K562 (cell line): ENCODE measurements around the gene QRICH1. TPM values are rescaled to one million over a fixed set of nuclear protein-coding genes. Genes with fewer than 3 reads are reported as not detected.

Source experiments
- CCNT2 ChIP-seq: IDR thresholded peaks from 2 replicates; pipeline ENCODE4 v1.6.1; 2011; ENCODE audit warnings: borderline replicate concordance, low read depth, mild to moderate bottlenecking, moderate library complexity, mixed read lengths, low read length; ENCODE audit not compliant: insufficient read length; ENCODE audit errors: extremely low read depth
- HLTF ChIP-seq: fragments of 450-650 bp; IDR thresholded peaks from 2 replicates; pipeline ENCODE4 v1.6.1; 2016
- KLF16 ChIP-seq: IDR thresholded peaks from 2 replicates; pipeline ENCODE4 v1.6.1; 2016; ENCODE audit warnings: antibody characterized with exemption
- RBM14 ChIP-seq: fragments of 200-400 bp; formaldehyde crosslinking; IDR thresholded peaks from 2 replicates; pipeline ENCODE4 v1.6.1; 2018; ENCODE audit warnings: low read depth, mild to moderate bottlenecking, low read length, moderate library complexity, borderline replicate concordance; ENCODE audit not compliant: insufficient read depth
- SUPT5H ChIP-seq: fragments of 450-650 bp; IDR thresholded peaks from 2 replicates; pipeline ENCODE4 v1.6.1; 2016
- ZEB2 ChIP-seq: fragments of 450-650 bp; IDR thresholded peaks from 2 replicates; pipeline ENCODE4 v1.6.1; 2016
- ZNF324 ChIP-seq: fragments of 250-450 bp; sonication (Bioruptor Pico); IDR thresholded peaks from 2 replicates; pipeline ENCODE4 v1.4.0; 2020; ENCODE audit warnings: mild to moderate bottlenecking
- polyA plus RNA-seq, 8 experiments: library from polyadenylated mRNA; depleted of rRNA in 4 of 8; stranded (reverse) in 5 of 8; unstranded in 3 of 8; fragments of >200 nt; fragmentation: Nextera tagmentation in 2 of 8; fragmentation: Illumina TruSeq in 1 of 8; extraction: Ambion mirVana in 2 of 8; extraction: Trizol in 1 of 8; gene quantifications; 2 replicates each; pipeline versions ENCODE4 v1.2.1 to v1.2.3, GENCODE V29; 2011 to 2014; ENCODE audit warnings: inconsistent platforms in 1 of 8, missing spikeins in 1 of 8
- total RNA-seq, 7 experiments: library from RNA; depleted of rRNA in 6 of 7; stranded (reverse); fragments of >200 nt in 6 of 7; fragmentation: Illumina TruSeq in 2 of 7; extraction: Trizol in 2 of 7; gene quantifications; 2 replicates each; pipeline versions ENCODE4 v1.2.1 to v1.2.3, GENCODE V29; 2011 to 2021; ENCODE audit warnings: low replicate concordance in 1 of 7
- TF ChIP-seq, protein P1 (sequence below): sonication (generic); formaldehyde crosslinking; IDR thresholded peaks from 2 replicates; pipeline ENCODE4 v1.8.0; 2022; ENCODE audit warnings: missing genetic modification reagents, mild to moderate bottlenecking, borderline replicate concordance
- TF ChIP-seq, protein P2 (sequence below): fragments of 450-650 bp; IDR thresholded peaks from one replicate; pipeline ENCODE4 v1.6.1; 2018; ENCODE audit warnings: mild to moderate bottlenecking, moderate library complexity; ENCODE audit not compliant: partially characterized antibody
- TF ChIP-seq, protein P3 (sequence below): fragments of 450-650 bp; IDR thresholded peaks from 2 replicates; pipeline ENCODE4 v1.6.1; 2016; ENCODE audit warnings: mild to moderate bottlenecking, moderate library complexity
- TF ChIP-seq, protein P4 (sequence below): conservative IDR thresholded peaks from 2 replicates; pipeline ENCODE4 v1.6.1; 2011; ENCODE audit warnings: low read depth, mild to moderate bottlenecking, low read length; ENCODE audit not compliant: control insufficient read depth

QRICH1 gene
- total and polyA plus RNA-seq, 9 of the 15 experiments (the other 6 are each of a cell fraction or from before 2014, with no cell fraction given) = 20.1 to 99.2 (median 56.7) TPM

DNA sequence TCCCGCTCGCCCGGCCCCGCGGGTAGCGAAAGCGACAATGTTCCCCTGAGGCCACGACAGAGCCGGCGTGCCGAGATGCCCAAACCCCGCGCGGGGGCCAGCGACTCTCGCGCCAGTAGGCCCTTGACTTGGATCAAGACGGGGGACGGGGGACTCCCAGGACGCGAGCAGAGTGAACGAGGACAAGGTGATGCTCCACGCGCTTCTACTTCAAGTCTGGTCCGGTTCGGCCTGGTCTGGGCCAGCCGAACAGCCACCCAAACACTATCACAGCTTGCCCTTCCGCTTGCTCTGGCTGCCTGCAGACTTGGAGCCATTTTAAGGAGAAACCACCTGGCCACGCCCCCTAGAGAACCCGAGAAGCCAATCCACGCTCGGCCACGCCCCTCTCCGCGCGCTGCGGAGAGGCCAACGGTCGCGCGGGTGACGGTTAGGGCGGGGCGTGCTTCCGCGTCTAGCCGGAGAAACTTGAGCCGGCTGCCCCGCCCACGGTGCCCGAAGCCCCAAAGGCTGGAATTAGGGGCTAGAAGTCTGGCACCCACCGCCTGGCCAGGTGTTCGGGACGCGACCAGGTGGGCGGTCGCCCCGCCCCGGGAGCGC is 72.6 kb downstream of the QRICH1 start (continued):
- TF ChIP-seq, protein P1, sequence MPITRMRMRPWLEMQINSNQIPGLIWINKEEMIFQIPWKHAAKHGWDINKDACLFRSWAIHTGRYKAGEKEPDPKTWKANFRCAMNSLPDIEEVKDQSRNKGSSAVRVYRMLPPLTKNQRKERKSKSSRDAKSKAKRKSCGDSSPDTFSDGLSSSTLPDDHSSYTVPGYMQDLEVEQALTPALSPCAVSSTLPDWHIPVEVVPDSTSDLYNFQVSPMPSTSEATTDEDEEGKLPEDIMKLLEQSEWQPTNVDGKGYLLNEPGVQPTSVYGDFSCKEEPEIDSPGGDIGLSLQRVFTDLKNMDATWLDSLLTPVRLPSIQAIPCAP = 0 out of 2 replicates have a peak, but pooled peaks have one; percentile 9
- TF ChIP-seq SUPT5H (peak; percentile 99), RBM14 (0 out of 2 replicates have a peak, but pooled peaks have one; percentile 78), CCNT2 (peak; percentile 79), HLTF (no peak), ZEB2 (peak; percentile 80), KLF16 (peak; percentile 79), ZNF324 (CRISPR knock-in tag) (no peak)
- TF ChIP-seq, protein P2, sequence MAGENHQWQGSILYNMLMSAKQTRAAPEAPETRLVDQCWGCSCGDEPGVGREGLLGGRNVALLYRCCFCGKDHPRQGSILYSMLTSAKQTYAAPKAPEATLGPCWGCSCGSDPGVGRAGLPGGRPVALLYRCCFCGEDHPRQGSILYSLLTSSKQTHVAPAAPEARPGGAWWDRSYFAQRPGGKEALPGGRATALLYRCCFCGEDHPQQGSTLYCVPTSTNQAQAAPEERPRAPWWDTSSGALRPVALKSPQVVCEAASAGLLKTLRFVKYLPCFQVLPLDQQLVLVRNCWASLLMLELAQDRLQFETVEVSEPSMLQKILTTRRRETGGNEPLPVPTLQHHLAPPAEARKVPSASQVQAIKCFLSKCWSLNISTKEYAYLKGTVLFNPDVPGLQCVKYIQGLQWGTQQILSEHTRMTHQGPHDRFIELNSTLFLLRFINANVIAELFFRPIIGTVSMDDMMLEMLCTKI = no peak
- TF ChIP-seq, protein P3, sequence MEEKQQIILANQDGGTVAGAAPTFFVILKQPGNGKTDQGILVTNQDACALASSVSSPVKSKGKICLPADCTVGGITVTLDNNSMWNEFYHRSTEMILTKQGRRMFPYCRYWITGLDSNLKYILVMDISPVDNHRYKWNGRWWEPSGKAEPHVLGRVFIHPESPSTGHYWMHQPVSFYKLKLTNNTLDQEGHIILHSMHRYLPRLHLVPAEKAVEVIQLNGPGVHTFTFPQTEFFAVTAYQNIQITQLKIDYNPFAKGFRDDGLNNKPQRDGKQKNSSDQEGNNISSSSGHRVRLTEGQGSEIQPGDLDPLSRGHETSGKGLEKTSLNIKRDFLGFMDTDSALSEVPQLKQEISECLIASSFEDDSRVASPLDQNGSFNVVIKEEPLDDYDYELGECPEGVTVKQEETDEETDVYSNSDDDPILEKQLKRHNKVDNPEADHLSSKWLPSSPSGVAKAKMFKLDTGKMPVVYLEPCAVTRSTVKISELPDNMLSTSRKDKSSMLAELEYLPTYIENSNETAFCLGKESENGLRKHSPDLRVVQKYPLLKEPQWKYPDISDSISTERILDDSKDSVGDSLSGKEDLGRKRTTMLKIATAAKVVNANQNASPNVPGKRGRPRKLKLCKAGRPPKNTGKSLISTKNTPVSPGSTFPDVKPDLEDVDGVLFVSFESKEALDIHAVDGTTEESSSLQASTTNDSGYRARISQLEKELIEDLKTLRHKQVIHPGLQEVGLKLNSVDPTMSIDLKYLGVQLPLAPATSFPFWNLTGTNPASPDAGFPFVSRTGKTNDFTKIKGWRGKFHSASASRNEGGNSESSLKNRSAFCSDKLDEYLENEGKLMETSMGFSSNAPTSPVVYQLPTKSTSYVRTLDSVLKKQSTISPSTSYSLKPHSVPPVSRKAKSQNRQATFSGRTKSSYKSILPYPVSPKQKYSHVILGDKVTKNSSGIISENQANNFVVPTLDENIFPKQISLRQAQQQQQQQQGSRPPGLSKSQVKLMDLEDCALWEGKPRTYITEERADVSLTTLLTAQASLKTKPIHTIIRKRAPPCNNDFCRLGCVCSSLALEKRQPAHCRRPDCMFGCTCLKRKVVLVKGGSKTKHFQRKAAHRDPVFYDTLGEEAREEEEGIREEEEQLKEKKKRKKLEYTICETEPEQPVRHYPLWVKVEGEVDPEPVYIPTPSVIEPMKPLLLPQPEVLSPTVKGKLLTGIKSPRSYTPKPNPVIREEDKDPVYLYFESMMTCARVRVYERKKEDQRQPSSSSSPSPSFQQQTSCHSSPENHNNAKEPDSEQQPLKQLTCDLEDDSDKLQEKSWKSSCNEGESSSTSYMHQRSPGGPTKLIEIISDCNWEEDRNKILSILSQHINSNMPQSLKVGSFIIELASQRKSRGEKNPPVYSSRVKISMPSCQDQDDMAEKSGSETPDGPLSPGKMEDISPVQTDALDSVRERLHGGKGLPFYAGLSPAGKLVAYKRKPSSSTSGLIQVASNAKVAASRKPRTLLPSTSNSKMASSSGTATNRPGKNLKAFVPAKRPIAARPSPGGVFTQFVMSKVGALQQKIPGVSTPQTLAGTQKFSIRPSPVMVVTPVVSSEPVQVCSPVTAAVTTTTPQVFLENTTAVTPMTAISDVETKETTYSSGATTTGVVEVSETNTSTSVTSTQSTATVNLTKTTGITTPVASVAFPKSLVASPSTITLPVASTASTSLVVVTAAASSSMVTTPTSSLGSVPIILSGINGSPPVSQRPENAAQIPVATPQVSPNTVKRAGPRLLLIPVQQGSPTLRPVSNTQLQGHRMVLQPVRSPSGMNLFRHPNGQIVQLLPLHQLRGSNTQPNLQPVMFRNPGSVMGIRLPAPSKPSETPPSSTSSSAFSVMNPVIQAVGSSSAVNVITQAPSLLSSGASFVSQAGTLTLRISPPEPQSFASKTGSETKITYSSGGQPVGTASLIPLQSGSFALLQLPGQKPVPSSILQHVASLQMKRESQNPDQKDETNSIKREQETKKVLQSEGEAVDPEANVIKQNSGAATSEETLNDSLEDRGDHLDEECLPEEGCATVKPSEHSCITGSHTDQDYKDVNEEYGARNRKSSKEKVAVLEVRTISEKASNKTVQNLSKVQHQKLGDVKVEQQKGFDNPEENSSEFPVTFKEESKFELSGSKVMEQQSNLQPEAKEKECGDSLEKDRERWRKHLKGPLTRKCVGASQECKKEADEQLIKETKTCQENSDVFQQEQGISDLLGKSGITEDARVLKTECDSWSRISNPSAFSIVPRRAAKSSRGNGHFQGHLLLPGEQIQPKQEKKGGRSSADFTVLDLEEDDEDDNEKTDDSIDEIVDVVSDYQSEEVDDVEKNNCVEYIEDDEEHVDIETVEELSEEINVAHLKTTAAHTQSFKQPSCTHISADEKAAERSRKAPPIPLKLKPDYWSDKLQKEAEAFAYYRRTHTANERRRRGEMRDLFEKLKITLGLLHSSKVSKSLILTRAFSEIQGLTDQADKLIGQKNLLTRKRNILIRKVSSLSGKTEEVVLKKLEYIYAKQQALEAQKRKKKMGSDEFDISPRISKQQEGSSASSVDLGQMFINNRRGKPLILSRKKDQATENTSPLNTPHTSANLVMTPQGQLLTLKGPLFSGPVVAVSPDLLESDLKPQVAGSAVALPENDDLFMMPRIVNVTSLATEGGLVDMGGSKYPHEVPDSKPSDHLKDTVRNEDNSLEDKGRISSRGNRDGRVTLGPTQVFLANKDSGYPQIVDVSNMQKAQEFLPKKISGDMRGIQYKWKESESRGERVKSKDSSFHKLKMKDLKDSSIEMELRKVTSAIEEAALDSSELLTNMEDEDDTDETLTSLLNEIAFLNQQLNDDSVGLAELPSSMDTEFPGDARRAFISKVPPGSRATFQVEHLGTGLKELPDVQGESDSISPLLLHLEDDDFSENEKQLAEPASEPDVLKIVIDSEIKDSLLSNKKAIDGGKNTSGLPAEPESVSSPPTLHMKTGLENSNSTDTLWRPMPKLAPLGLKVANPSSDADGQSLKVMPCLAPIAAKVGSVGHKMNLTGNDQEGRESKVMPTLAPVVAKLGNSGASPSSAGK = peak; percentile 13; the same call in 1 of the 2 replicates
- TF ChIP-seq, protein P4, sequence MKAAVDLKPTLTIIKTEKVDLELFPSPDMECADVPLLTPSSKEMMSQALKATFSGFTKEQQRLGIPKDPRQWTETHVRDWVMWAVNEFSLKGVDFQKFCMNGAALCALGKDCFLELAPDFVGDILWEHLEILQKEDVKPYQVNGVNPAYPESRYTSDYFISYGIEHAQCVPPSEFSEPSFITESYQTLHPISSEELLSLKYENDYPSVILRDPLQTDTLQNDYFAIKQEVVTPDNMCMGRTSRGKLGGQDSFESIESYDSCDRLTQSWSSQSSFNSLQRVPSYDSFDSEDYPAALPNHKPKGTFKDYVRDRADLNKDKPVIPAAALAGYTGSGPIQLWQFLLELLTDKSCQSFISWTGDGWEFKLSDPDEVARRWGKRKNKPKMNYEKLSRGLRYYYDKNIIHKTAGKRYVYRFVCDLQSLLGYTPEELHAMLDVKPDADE = peak; percentile 61; the same call in 1 of the 2 replicates
